ENCODE measurements around the gene KDM6B. TPM values are rescaled to one million over a fixed set of nuclear protein-coding genes. Genes with fewer than 3 reads are reported as not detected.
A peak's percentile ranks its signal among the peaks of the same experiment; 100 is the strongest.

The KDM6B gene
- total and polyA plus RNA-seq, 12 donors = 5.2 to 35.4 (median 25.3) TPM

DNA sequence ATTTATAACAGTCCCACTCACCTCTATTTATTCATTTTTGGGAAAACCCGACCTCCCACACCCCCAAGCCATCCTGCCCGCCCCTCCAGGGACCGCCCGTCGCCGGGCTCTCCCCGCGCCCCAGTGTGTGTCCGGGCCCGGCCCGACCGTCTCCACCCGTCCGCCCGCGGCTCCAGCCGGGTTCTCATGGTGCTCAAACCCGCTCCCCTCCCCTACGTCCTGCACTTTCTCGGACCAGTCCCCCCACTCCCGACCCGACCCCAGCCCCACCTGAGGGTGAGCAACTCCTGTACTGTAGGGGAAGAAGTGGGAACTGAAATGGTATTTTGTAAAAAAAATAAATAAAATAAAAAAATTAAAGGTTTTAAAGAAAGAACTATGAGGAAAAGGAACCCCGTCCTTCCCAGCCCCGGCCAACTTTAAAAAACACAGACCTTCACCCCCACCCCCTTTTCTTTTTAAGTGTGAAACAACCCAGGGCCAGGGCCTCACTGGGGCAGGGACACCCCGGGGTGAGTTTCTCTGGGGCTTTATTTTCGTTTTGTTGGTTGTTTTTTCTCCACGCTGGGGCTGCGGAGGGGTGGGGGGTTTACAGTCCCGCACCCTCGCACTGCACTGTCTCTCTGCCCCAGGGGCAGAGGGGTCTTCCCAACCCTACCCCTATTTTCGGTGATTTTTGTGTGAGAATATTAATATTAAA lies 20.2 kb downstream of the KDM6B start:
- Histone ChIP-seq H3K27me3 (no peaks in the 10 kb centered on the region), H3K4me1 (peaks cover 3 to 65% (median 44%) of the 10 kb centered on the region in 9 donors), H3K36me3 (peaks cover 0 to 63% (median 38%) of the 10 kb centered on the region in 9 donors), H3K9me3 (no peaks in the 10 kb centered on the region), H3K4me3 (peak overlapping the region in 9 of 10 donors; percentile 60 to 72 (median 68)), H3K27ac (peak overlapping the region; percentile 82 to 98 (median 93))
- intact Hi-C loops (cut with DNase I) = loop anchor here in 4 of 10 donors (5.0 to 10.0 kb wide), 3 partner anchors 109 to 301 kb away; partner anchors contain the start of gene PER1 (in 1 of the 4)
- DNase-seq (peak; percentile 13 to 42), ATAC-seq (no peak)
- 51 to 66% methylated on average over 31 of the region's 31 CpGs for WGBS, 2 donors
- TF ChIP-seq, protein P1, sequence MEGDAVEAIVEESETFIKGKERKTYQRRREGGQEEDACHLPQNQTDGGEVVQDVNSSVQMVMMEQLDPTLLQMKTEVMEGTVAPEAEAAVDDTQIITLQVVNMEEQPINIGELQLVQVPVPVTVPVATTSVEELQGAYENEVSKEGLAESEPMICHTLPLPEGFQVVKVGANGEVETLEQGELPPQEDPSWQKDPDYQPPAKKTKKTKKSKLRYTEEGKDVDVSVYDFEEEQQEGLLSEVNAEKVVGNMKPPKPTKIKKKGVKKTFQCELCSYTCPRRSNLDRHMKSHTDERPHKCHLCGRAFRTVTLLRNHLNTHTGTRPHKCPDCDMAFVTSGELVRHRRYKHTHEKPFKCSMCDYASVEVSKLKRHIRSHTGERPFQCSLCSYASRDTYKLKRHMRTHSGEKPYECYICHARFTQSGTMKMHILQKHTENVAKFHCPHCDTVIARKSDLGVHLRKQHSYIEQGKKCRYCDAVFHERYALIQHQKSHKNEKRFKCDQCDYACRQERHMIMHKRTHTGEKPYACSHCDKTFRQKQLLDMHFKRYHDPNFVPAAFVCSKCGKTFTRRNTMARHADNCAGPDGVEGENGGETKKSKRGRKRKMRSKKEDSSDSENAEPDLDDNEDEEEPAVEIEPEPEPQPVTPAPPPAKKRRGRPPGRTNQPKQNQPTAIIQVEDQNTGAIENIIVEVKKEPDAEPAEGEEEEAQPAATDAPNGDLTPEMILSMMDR (IDR thresholded peaks at IDR 0.05) = no peak

DNA sequence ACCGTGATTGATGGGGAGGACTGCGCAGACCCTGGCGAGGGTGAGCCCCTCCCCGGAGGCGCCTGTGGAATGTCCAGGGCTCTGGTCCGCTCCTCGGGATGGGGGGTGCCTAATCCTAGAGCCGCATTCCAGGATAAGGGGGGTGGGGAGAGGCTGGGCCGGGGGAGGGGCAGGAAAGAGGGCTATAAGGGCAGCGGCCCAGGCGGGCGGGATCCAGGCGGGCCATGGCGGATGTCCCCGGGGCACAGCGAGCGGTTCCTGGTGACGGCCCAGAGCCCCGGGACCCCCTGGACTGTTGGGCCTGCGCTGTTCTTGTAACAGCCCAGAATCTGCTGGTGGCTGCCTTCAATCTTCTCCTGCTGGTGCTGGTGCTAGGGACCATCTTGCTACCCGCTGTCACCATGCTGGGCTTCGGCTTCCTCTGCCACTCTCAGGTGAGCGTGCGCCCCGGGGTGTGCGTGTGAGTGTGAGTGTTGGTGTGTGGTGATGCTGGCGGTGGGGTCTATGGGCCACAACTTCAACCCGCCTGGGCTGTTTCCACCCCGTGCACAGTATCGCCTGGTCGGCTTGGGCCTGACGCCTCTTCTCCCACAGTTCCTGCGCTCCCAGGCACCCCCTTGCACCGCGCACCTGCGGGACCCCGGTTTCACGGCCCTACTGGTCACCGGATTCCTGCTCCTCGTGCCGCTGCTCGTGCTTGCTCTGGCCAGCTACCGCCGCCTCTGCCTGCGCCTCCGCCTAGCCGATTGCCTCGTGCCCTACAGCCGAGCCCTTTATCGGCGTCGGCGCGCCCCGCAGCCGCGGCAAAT lies 21.0 kb downstream of the KDM6B start, which contains the start of gene TMEM88:
TSS of gene TMEM88 (plus strand) at position 216 of the 809 bp plus-strand sequence. CDS start at position 225, 9 bp downstream.
- no peaks in the 10 kb centered on the region for H3K27me3 ChIP-seq
- WGBS, 2 donors = 36 to 43% methylated on average over 57 of the region's 57 CpGs
- no peak for ATAC-seq
- TF ChIP-seq, protein P1 (IDR thresholded peaks at IDR 0.05) = no peak
- H3K4me1 ChIP-seq = peaks cover 3 to 65% (median 44%) of the 10 kb centered on the region in 9 donors
- DNase-seq = peak; percentile 53 to 57
- peak within 1 kb of the TSS; percentile 82 to 98 (median 93) for H3K27ac ChIP-seq
- H3K4me3 ChIP-seq = peak within 1 kb of the TSS; percentile 35 to 72 (median 68)
- no peaks in the 10 kb centered on the region for H3K9me3 ChIP-seq
- peaks cover 0 to 58% (median 29%) of the 10 kb centered on the region in 9 donors for H3K36me3 ChIP-seq
- intact Hi-C loops (cut with DNase I) = loop anchor here in 6 of 10 donors (5.0 to 10.0 kb wide), 5 partner anchors 33 to 300 kb away; partner anchors contain the start of genes PER1 (in 1 of the 6) and RNF227 (in 1 of the 6)

DNA sequence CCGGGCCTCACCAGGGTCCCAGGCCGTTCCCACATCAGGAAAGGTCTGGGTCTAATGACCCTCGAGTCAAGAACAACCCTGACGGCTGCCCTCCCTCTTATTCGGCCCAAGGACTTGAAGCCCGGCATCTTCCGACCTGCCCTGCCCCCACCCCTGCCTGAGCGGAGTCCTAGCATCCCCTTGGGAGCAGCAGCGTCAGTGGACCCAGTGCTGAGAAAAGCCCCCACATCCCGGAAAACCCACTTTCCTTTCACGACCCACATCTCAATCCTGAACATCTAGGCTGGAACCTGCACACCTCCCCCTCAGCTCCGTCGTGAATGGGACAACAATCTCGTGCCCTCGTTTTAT lies 21.6 kb downstream of the KDM6B start:
- H3K27me3 ChIP-seq = no peaks in the 10 kb centered on the region
- DNase-seq = peak; percentile 42 to 55
- peak overlapping the region; percentile 82 to 98 (median 93) for H3K27ac ChIP-seq
- intact Hi-C loops (cut with DNase I) = loop anchor here in 8 of 10 donors (2.0 to 10.0 kb wide), 7 partner anchors 13 to 299 kb away; partner anchors contain the start of genes KDM6B (in 3 of the 8), PER1 (in 1 of the 8) and RNF227 (in 1 of the 8)
- H3K36me3 ChIP-seq = peaks cover 0 to 58% (median 24%) of the 10 kb centered on the region in 9 donors
- peak overlapping the region; percentile 35 to 72 (median 68) for H3K4me3 ChIP-seq
- no peaks in the 10 kb centered on the region for H3K9me3 ChIP-seq
- ATAC-seq = no peak
- WGBS, 2 donors = 22 to 30% methylated on average over 15 of the region's 15 CpGs
- peaks cover 3 to 65% (median 44%) of the 10 kb centered on the region in 9 donors for H3K4me1 ChIP-seq
- TF ChIP-seq, protein P1 (IDR thresholded peaks at IDR 0.05) = no peak

All from heart right ventricle (tissue), 16 donors.